Astrocyte (in vitro differentiated cells and primary cell): Measurements from ENCODE around the gene GABBR2. TPM values are rescaled to one million over a fixed set of nuclear protein-coding genes. Genes with fewer than 3 reads are reported as not detected.

ENCODE experiments used
- DNase-seq: peaks from one replicate; pipeline ENCODE4 v3.0.0-alpha.2; 2010; ENCODE audit warnings: low read depth
- FAIRE-seq: peaks from 2 replicates; lab custom pipeline; 2011; peaks lifted over from hg19 to GRCh38; lab: Jason Lieb, UNC
- H2AFZ ChIP-seq: 2 replicates; pipeline ENCODE4 v1.6.0; 2012; ENCODE audit warnings: low read depth, low read length, inconsistent platforms
- H3K27ac ChIP-seq: 2 replicates; pipeline ENCODE4 v1.5.1; 2011; ENCODE audit warnings: low read depth, low read length, inconsistent platforms
- H3K27me3 ChIP-seq: 2 replicates; pipeline ENCODE4 v1.6.0; 2011; ENCODE audit warnings: low read length, inconsistent platforms; ENCODE audit not compliant: insufficient read depth
- H3K36me3 ChIP-seq: 2 replicates; pipeline ENCODE4 v1.5.1; 2011; ENCODE audit warnings: low read length, inconsistent platforms; ENCODE audit not compliant: insufficient read depth
- H3K4me1 ChIP-seq: 2 replicates; pipeline ENCODE4 v1.5.1; 2011; ENCODE audit warnings: low read length, inconsistent platforms; ENCODE audit not compliant: insufficient read depth
- H3K4me2 ChIP-seq: 2 replicates; pipeline ENCODE4 v1.6.0; 2012; ENCODE audit warnings: low read length, inconsistent platforms
- H3K4me3 ChIP-seq: 2 replicates; pipeline ENCODE4 v1.5.1; 2011; ENCODE audit warnings: low read depth, mild to moderate bottlenecking, low read length, inconsistent platforms; ENCODE audit not compliant: insufficient read depth
- H3K79me2 ChIP-seq: 2 replicates; pipeline ENCODE4 v1.6.0; 2012; ENCODE audit warnings: mild to moderate bottlenecking, low read length, inconsistent platforms; ENCODE audit not compliant: insufficient read depth
- H3K9ac ChIP-seq: 2 replicates; pipeline ENCODE4 v1.6.0; 2012; ENCODE audit warnings: mild to moderate bottlenecking, low read length, inconsistent platforms
- H3K9me3 ChIP-seq: 2 replicates; pipeline ENCODE4 v1.5.1; 2012; ENCODE audit warnings: low read depth, mild to moderate bottlenecking, low read length, inconsistent platforms; ENCODE audit not compliant: insufficient read depth
- H4K20me1 ChIP-seq: 2 replicates; pipeline ENCODE4 v1.6.0; 2012; ENCODE audit warnings: low read length, inconsistent platforms; ENCODE audit not compliant: insufficient read depth
- H3K27ac Mint-ChIP-seq: one replicate; pipeline ENCODE4 v1.8.0; 2021; ENCODE audit warnings: mild to moderate bottlenecking, mixed read lengths; ENCODE audit not compliant: unreplicated experiment
- H3K27me3 Mint-ChIP-seq: one replicate; pipeline ENCODE4 v1.8.0; 2021; ENCODE audit warnings: low read depth, mixed read lengths; ENCODE audit not compliant: unreplicated experiment
- H3K36me3 Mint-ChIP-seq: one replicate; pipeline ENCODE4 v1.8.0; 2021; ENCODE audit warnings: low read depth, mixed read lengths; ENCODE audit not compliant: unreplicated experiment
- H3K4me1 Mint-ChIP-seq: one replicate; pipeline ENCODE4 v1.8.0; 2021; ENCODE audit warnings: low read depth, mixed read lengths; ENCODE audit not compliant: unreplicated experiment
- H3K4me3 Mint-ChIP-seq: one replicate; pipeline ENCODE4 v1.8.0; 2021; ENCODE audit warnings: mild to moderate bottlenecking, moderate library complexity, mixed read lengths; ENCODE audit not compliant: unreplicated experiment
- H3K9me3 Mint-ChIP-seq: one replicate; pipeline ENCODE4 v1.8.0; 2021; ENCODE audit warnings: mild to moderate bottlenecking, mixed read lengths; ENCODE audit not compliant: unreplicated experiment
- EZH2 ChIP-seq: IDR thresholded peaks from 2 replicates; pipeline ENCODE4 v1.6.1; 2012; ENCODE audit warnings: mild to moderate bottlenecking, low read length, inconsistent platforms; ENCODE audit not compliant: insufficient read depth
- total RNA-seq: library from RNA; stranded (reverse); gene quantifications from 2 replicates; pipeline ENCODE4 v1.2.1, GENCODE V29; 2021
- TF ChIP-seq, protein P1 (sequence below): IDR thresholded peaks from 2 replicates; pipeline ENCODE4 v1.5.1; 2011; ENCODE audit warnings: low read depth, mild to moderate bottlenecking, inconsistent platforms, low read length, moderate library complexity; ENCODE audit not compliant: insufficient read depth

The GABBR2 gene
- total RNA-seq, 1 donor from 2014 or later = 2.0 TPM

DNA sequence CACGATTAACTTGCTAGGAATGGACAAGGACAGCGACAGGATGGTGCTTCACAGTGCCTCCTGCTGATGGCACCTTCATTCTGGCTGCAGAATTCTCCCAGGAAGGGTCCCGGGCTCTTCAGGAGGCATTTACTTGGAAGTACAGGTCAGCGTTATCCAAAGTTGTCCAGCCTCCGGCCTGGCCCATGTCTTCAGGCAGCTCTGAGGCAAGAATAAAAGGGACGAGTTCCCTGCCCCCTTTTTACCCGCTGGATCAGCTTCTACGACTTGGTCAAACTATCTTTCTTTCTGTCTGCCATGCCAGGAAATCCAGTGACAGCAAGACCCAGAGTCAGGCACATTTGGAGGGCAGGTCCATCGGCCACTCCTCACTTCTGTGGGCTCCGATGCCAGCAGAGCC, 23.4 kb upstream of the GABBR2 start:
- Mint-ChIP-seq H3K4me3 (no peak overlapping the region), H3K9me3 (no peaks in the 10 kb centered on the region), H3K27ac (no peak overlapping the region), H3K27me3 (peaks cover 10% of the 10 kb centered on the region), H3K4me1 (no peaks in the 10 kb centered on the region), H3K36me3 (peaks cover 10% of the 10 kb centered on the region)
- Histone ChIP-seq H2AFZ (no peak overlapping the region), H3K9me3 (no peaks in the 10 kb centered on the region), H3K9ac (no peak overlapping the region), H3K36me3 (no peaks in the 10 kb centered on the region), H3K4me3 (no peak overlapping the region), H3K27me3 (peaks cover 4% of the 10 kb centered on the region), H3K79me2 (no peaks in the 10 kb centered on the region), H3K4me2 (no peak overlapping the region), H3K27ac (no peak overlapping the region), H4K20me1 (no peaks in the 10 kb centered on the region), H3K4me1 (no peaks in the 10 kb centered on the region)
- TF ChIP-seq EZH2 = no peak
- TF ChIP-seq, protein P1, sequence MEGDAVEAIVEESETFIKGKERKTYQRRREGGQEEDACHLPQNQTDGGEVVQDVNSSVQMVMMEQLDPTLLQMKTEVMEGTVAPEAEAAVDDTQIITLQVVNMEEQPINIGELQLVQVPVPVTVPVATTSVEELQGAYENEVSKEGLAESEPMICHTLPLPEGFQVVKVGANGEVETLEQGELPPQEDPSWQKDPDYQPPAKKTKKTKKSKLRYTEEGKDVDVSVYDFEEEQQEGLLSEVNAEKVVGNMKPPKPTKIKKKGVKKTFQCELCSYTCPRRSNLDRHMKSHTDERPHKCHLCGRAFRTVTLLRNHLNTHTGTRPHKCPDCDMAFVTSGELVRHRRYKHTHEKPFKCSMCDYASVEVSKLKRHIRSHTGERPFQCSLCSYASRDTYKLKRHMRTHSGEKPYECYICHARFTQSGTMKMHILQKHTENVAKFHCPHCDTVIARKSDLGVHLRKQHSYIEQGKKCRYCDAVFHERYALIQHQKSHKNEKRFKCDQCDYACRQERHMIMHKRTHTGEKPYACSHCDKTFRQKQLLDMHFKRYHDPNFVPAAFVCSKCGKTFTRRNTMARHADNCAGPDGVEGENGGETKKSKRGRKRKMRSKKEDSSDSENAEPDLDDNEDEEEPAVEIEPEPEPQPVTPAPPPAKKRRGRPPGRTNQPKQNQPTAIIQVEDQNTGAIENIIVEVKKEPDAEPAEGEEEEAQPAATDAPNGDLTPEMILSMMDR = no peak
- DNase-seq (no peak), FAIRE-seq (no peak)

DNA sequence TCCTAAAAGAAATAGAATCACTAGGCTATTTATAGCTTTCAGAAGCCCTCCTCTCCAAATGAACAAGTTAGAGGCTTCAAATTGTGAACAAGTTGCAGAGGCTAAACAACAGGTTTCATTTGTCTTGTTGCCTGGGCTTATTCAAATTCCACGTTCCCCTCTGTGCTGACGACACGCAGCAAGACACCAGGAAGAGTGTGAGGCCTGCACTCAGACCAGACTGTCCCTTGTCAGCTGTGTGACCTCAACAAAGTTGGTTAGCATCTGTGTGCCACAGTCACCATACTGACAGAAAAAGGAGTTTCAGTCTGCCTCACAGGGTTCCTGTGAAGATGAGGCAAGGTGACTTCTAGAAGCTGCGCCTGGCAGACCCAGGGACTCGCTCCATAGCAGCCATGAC, 22.1 kb upstream of the GABBR2 start:
- H3K79me2 ChIP-seq = no peaks in the 10 kb centered on the region
- no peak overlapping the region for H3K27ac Mint-ChIP-seq
- H3K9ac ChIP-seq = no peak overlapping the region
- no peaks in the 10 kb centered on the region for H3K9me3 Mint-ChIP-seq
- no peak overlapping the region for H2AFZ ChIP-seq
- peaks cover 20% of the 10 kb centered on the region for H3K27me3 Mint-ChIP-seq
- no peak for DNase-seq
- H3K4me2 ChIP-seq = no peak overlapping the region
- TF ChIP-seq, protein P1 = no peak
- no peak for TF ChIP-seq EZH2
- no peaks in the 10 kb centered on the region for H3K4me1 ChIP-seq
- H4K20me1 ChIP-seq = no peaks in the 10 kb centered on the region
- H3K27ac ChIP-seq = no peak overlapping the region
- no peak for FAIRE-seq
- no peak overlapping the region for H3K4me3 ChIP-seq
- peaks cover 4% of the 10 kb centered on the region for H3K4me1 Mint-ChIP-seq
- no peaks in the 10 kb centered on the region for H3K9me3 ChIP-seq
- no peaks in the 10 kb centered on the region for H3K36me3 ChIP-seq
- peaks cover 5% of the 10 kb centered on the region for H3K27me3 ChIP-seq
- peaks cover 5% of the 10 kb centered on the region for H3K36me3 Mint-ChIP-seq
- no peak overlapping the region for H3K4me3 Mint-ChIP-seq

DNA sequence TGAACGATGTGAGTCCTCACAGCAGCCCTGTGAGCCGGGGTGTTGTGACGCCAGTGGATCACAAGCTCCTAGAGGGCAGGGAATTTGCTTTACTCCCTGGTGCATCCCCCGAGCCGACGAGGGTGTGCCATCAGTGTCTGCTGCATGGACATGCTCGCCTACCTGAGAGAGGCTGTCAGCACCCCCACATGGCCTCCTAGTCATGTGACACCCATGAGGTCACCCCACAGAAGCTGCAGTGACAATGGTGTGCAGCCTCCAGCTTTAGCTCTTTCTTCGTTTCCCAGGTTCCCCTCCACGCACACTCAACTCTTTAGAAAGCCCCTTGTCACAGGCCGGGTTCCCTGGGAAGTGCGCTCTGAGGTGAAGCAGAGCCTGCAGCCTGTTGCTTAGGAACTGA, 19.8 kb upstream of the GABBR2 start:
- no peak for FAIRE-seq
- Histone ChIP-seq H3K9me3 (no peaks in the 10 kb centered on the region), H2AFZ (no peak overlapping the region), H3K79me2 (no peaks in the 10 kb centered on the region), H3K4me3 (no peak overlapping the region), H4K20me1 (no peaks in the 10 kb centered on the region), H3K27me3 (peaks cover 18% of the 10 kb centered on the region), H3K36me3 (no peaks in the 10 kb centered on the region), H3K4me1 (no peaks in the 10 kb centered on the region), H3K27ac (no peak overlapping the region), H3K9ac (no peak overlapping the region), H3K4me2 (no peak overlapping the region)
- H3K36me3 Mint-ChIP-seq = peaks cover 5% of the 10 kb centered on the region
- TF ChIP-seq, protein P1 = no peak
- no peak for TF ChIP-seq EZH2
- peaks cover 39% of the 10 kb centered on the region for H3K27me3 Mint-ChIP-seq
- no peak for DNase-seq
- H3K4me3 Mint-ChIP-seq = no peak overlapping the region
- no peaks in the 10 kb centered on the region for H3K9me3 Mint-ChIP-seq
- H3K27ac Mint-ChIP-seq = no peak overlapping the region
- H3K4me1 Mint-ChIP-seq = peaks cover 4% of the 10 kb centered on the region
